C4-2B (cell line): Measurements from ENCODE around the gene CLDN5.

ENCODE experiments used
- H3K27ac ChIP-seq: fragments of 450-650 bp; 2 replicates; pipeline ENCODE4 v1.5.1; 2017
- ZFX ChIP-seq: fragments of 450-650 bp; IDR thresholded peaks from 2 replicates; pipeline ENCODE4 v1.6.1; 2017
- TF ChIP-seq, protein P1 (sequence below): fragments of 450-650 bp; conservative IDR thresholded peaks from 2 replicates; pipeline ENCODE4 v1.5.1; 2017; ENCODE audit warnings: mild to moderate bottlenecking

CLDN5 gene

DNA sequence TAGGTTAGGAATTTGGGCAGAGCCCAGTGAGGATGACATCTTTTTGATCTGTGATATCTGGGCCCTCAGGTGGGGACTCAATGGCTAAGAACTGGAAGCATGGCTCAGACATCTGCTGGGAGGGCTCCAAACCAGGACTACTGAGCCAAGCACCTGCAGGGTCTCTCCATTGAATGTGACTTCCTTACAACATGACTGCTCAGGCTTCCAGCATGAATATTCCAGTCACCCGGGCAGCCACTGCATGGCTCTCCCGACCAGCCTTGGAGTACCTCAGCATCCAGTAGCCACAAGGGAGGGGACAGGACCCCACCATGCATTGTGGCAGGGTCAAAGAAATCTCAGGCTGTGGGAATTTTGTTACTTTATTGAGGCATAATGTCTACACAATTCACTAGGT lies 35.9 kb downstream of the CLDN5 start:
- H3K27ac ChIP-seq = no peak overlapping the region
- TF ChIP-seq, protein P1, sequence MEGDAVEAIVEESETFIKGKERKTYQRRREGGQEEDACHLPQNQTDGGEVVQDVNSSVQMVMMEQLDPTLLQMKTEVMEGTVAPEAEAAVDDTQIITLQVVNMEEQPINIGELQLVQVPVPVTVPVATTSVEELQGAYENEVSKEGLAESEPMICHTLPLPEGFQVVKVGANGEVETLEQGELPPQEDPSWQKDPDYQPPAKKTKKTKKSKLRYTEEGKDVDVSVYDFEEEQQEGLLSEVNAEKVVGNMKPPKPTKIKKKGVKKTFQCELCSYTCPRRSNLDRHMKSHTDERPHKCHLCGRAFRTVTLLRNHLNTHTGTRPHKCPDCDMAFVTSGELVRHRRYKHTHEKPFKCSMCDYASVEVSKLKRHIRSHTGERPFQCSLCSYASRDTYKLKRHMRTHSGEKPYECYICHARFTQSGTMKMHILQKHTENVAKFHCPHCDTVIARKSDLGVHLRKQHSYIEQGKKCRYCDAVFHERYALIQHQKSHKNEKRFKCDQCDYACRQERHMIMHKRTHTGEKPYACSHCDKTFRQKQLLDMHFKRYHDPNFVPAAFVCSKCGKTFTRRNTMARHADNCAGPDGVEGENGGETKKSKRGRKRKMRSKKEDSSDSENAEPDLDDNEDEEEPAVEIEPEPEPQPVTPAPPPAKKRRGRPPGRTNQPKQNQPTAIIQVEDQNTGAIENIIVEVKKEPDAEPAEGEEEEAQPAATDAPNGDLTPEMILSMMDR = no peak
- TF ChIP-seq ZFX = no peak

DNA sequence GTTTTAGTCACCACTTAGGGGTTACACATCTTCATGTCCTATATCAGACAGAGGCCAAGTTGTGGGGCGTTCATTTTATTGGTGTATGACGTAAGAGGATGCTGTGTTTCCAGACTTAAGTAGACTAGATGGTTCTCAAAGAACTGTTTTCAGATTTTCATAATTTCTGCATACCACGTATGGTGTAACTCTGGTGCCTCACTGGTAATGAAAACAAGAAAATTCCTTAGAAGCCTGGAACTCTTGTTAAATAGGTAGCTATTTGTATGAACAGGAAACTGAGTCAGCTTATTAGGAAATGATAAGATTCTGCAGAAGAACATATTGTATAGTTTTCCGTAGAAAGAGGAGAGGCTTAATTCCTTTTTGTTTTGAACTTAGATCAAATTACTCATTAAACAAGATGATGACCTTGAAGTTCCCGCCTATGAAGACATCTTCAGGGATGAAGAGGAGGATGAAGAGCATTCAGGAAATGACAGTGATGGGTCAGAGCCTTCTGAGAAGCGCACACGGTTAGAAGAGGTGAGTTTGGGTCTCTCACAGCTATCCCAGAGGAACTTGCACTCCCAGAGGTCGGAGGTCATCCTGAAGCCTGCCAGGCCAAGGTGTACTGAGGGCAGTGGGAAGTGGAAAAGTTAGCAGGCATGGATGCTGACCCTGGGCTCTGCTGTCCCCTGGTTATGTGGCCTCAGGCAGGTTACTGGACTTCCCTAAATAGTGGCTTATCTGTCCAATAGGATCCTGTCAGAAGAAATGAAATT lies 40.5 kb downstream of the CLDN5 start:
- no peak overlapping the region for H3K27ac ChIP-seq
- TF ChIP-seq, protein P1 = no peak
- no peak for TF ChIP-seq ZFX

DNA sequence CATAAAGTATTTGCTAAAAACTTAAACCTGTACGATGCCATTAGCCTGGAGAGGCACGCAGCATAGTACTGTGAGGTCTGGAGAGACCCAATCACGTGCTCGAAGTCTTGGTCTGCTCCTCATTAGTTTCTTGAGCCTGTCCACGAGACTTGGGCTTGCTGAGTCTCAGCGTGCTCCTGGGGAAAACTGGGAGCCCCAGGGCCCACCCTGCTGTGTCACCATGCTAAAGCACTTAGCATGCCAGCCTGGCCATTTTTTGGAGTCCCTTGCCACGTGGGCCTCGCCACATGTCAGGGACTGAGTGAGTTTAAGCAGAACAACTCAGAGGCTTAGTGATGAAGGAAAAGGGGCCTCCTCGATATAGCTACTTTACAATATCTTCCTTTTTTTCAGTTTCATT lies 41.9 kb downstream of the CLDN5 start:
- TF ChIP-seq, protein P1 = no peak
- no peak for TF ChIP-seq ZFX
- no peak overlapping the region for H3K27ac ChIP-seq

DNA sequence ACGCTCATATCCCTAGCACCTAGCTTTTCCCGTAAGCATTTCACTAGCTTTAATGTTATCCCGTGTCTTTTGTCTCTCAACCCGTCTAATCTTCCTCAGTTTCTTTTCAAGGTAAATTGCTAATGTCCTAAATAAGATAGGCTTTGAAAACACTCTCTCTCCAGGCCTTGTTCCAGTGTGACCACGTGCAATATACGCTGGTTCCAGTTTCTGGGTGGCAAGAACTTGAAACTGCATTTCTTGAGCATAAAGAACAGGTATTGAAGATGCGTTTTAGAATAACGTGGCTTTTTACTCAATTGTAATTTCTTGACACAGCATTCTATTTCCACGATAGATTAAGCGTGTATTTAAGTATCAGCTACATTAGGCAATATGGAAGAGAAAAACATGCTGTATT lies 43.4 kb downstream of the CLDN5 start:
- TF ChIP-seq, protein P1 = no peak
- TF ChIP-seq ZFX = no peak
- no peak overlapping the region for H3K27ac ChIP-seq

DNA sequence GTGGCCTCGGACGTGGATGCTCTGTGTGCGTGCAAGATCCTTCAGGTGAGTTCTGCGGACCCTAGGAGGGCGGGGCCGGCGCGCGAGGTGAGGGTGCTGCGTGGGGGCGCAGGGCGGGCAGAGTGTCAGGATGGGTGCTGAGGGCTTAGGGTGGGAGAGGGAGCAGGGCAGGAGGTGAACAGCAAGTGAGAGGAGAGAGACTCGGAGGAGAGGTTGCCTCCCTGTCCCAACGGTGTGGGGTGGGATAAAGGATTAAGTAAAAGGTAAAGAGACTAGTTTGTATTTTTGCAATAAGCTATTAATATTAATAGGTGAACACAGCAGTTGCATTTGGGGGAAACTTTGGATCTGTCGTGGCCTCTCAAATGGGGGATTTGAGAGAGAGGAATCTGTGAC lies 44.0 kb downstream of the CLDN5 start:
- peak overlapping the region; percentile 90 for H3K27ac ChIP-seq
- TF ChIP-seq, protein P1 = no peak
- no peak for TF ChIP-seq ZFX

DNA sequence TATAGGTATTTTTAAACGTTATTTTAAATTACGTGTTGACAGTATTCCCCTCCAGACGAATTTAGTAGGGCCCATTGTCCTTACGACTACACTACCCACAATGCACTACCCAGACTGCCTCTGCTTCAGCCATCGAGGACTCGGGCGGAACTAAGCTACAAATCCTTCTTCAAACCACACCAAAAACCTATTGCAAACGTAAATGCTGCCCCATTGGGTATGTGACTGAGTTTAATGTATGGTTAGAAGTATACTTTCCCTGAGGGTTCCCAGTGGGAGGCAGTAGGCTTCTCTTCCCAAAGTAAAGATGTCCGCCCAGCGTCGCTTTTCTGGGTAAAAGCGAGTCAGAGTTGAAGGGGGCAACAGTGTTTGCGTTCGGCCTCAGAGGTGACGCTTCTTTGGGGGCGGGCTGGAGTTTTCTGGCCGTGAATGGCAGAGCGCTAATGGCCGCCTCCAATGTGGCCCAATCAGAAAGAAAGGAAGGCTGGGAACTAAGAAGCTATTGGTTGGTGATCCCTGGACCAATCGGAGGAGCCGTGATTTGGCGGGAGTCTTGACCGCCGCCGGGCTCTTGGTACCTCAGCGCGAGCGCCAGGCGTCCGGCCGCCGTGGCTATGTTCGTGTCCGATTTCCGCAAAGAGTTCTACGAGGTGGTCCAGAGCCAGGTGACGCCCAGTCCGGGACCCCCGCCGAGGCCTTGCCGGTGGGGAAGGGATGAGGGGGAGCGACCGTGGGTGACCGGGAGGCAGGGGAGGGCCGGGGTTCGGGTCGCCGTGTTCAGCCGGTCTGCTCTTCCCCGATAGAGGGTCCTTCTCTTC lies 44.6 kb downstream of the CLDN5 start, which contains the start of gene CDC45:
Gene CDC45 (plus strand): TSS at position 566 of the 818 bp plus-strand sequence. CDS start 49 bp downstream, at position 615.
- no peak for TF ChIP-seq ZFX
- TF ChIP-seq, protein P1 = no peak
- peak within 1 kb of the TSS; percentile 90 for H3K27ac ChIP-seq

DNA sequence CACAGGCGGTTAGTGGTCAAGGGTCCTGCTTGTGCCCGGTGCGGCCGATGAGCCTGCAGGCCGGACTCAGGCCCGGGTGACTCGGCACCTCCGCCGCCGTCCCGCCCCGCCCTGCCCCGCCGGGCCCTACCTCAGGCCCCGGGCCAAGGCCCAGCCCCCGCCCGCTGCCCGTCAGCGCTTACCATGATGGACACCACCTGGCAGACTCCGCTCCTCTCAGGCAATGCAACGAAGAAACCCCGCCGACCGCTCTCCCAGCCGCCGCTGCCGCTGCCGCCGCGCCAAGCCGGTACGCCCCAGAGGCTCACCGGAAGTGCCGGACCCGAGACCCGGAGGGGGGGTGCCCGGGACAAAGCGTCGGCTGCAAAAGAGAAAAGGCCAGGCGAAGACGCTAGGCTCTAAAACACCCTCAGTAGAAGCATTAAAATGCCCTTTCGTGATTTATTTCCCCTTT lies 45.3 kb downstream of the CLDN5 start, which contains the start of gene UFD1:
Gene UFD1 (minus strand): TSS at position 293 of the 454 bp plus-strand sequence. CDS start 108 bp downstream, at position 185.
- peak; percentile 80; the same call in 1 of the 2 replicates for TF ChIP-seq ZFX
- TF ChIP-seq, protein P1 = no peak

More for the DNA sequence above, 45.3 kb downstream of the CLDN5 start, which contains the start of gene UFD1:
- H3K27ac ChIP-seq = peak within 1 kb of the TSS; percentile 90
